Occipital lobe (tissue), 2 donors: ENCODE results near the gene TRAF6. TPM values are rescaled to one million over a fixed set of nuclear protein-coding genes. Genes with fewer than 3 reads are reported as not detected.
A peak's percentile ranks its signal among the peaks of the same experiment; 100 is the strongest.

Source experiments
- DNase-seq: peaks from one replicate; lab custom pipeline; 2025; lab: John Stamatoyannopoulos, UW
- total RNA-seq: library from RNA; depleted of rRNA; stranded (reverse); fragments of >200 nt; gene quantifications from one replicate; pipeline ENCODE4 v1.2.3, GENCODE V29; 2014

Gene TRAF6
- total RNA-seq, 1 donor from 2014 or later = 16.5 TPM

DNA sequence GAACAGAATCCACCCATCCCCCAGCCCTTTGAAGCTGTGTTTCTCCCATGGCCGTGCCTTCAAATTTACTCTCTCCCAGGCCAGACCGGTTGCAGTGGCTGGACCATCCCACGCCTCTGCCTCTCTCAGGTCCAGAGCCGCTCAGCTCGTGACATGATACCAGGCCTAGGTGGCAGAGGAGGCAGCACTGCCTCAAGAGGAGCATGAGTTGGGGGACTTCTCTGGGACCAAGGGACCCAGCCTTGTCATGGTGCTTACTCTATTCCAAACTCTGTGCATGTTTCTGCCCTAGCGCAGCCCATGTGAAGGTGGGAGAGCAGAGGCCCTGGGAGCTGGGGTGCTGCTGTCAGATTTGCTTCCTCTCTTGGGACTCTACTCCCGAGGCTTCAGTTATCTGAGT, 51.0 kb downstream of the TRAF6 start:
- DNase-seq = no peak

DNA sequence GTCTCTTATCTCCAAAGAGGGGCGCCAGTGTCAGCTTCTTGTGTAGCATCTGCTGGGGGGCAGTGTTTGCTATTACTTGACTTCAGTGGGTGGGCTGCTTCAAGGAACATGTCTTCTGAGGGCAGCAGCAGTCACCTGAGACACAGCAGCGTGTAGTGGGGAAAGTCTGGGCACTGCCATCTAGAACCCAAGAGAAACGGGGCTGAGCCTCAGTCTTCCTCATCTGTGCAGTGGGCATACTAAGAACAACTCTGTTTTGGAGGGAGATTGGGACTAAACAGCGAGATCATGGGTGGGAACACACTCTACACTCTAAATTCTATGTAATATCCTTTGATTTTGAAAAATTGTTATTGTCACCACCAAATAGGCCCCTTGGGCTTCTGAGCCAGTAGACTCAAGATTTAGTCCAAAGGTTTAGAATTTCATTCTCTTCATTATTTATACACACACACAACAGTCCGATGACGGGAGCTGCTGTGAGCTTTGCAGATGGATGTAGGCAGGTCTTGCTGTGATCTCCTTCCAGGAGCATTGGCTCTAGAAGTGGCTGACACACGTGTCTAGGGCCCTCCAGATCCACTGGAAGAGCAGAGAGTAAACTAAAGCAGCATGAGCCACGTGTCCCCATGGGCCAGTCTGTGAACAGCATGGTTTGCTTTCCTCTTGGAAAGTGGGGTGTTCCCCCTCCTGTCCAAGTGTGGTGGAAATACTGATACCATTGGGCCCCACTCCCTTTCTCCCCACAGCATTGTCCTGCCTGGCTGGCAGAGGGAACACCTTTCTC, 51.8 kb downstream of the TRAF6 start:
- no peak for DNase-seq

DNA sequence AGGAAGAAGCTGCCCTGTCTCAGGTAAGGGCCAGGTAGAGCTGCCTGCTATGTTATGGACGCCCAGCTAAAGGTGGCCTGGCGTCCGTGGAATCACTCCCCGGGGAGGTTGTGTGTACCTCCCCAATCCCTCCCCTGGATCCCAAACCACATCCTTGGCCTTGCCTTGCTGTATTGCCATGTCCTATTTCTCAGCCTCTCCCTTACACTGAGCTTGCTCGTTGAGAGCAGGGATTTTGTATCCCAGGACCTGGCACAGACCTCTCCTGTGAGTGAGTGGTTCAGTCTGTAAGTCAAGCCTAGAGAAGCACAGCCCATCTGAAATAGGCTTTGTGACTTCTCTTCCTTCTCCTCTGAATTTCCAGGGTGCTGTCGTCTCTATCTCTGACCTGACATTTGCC, 53.9 kb downstream of the TRAF6 start:
- no peak for DNase-seq

DNA sequence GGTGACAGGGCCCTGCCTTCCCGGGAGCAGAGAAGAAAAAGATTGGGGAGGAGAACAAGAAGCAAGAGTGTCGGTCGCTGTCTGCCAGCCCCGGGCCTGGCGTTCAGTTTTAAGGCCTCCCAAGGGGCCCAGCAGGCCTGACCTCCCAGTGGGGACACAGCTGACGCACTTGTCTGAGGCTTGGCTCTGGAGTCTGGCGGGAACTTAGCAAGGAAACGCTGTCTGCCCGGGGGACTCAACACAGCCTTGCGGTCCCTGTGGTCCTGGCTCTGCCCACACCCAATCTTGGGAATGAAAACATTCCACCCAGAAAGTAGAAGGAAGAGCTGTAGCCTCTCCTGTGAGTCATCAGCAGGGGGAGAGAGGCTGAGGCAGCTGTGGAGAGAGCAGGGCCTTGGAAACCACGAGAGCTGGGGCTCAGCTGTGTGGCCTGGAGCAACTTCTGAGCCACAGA, 54.4 kb downstream of the TRAF6 start:
- DNase-seq = peak; percentile 11

DNA sequence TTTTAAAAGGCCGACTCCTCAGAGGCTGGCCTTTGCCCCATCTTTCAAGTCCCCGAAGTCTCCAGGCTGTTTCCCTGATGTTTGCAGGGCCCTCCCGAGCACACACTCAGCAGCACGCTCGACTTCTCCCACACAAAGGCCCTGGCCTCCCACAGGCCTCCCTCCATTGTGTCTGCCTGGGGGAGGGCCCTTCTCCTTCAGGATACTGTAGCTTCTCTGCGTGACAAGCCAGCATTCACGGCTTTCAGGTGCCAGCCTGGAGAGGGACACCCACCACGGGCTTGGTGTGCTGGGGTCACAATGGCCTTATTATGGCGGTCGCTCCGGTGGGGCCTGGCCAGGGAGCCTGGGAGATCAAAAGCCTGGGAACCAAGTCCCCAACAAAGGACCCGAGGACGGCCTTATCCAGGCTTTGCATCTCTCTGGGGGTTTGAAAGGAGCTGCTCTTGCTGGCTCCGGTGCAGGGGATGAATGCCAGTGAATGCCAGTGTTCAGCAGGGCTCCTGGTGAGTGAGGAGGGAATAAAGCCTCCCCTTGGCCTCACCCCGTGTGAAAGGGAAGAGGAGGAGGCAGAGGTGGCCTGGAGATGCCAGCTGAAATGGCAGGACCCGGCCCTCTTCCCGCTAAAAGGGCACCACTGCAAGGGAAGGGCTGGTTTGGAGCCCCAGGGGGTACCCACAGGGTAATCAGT, 55.0 kb downstream of the TRAF6 start:
- no peak for DNase-seq

DNA sequence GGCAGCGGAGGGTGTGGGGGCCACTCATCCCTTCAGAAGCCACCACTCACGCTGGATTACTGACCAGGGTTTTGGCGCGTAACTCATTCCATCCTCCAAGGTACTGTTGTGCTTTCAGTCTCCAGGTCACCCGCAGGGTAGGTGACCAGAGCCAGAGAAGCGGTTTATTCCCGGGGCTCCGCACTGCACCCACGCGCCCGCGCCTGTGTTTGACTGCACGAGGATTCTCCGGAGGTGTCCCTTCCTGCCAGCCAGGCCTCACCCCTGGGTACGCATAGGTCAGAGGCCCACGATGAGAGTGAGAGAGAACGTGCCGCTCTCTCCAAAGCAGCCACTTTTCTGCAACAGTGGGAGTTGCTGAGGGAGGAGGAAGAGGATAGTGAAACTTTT, 55.5 kb downstream of the TRAF6 start:
- DNase-seq = no peak

DNA sequence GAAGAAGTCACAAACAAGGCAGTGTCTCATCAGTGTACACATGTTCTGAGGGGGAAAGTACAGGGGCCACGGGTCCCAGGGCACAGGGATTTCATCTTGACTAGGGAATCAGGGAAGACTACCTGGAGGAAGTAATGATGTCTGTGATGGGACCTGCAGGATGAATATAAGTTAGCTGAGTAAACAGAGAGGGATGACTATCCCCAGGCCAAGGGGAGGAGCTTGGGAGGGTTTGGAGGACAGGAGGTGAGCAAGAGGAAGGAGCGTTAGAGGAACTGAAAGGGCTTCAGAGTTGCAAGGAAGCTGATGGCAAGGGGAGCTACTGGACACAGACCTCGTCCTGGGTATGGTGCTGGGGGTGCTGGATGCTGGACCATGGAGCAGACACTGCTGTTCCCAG, 56.4 kb downstream of the TRAF6 start:
- DNase-seq = no peak

DNA sequence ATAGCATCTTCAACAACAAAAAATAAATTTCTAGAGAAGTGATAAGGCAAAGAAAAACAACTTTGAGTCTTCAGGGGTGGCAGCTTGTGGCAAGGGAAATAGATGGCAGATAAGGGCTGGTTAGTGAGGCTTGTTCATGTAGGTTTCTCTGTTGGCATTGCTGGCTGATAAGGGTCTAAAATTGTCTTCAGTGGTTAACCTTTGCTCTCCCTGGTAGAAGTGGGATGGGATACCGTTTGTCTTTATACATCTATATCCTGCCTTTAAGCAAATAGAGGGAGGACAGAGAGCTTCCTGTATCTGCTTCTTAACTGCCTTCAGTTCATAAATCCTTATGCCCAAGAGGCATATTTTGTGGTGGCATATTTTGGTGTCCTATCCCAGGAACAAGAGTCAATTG, 57.1 kb downstream of the TRAF6 start:
- no peak for DNase-seq

DNA sequence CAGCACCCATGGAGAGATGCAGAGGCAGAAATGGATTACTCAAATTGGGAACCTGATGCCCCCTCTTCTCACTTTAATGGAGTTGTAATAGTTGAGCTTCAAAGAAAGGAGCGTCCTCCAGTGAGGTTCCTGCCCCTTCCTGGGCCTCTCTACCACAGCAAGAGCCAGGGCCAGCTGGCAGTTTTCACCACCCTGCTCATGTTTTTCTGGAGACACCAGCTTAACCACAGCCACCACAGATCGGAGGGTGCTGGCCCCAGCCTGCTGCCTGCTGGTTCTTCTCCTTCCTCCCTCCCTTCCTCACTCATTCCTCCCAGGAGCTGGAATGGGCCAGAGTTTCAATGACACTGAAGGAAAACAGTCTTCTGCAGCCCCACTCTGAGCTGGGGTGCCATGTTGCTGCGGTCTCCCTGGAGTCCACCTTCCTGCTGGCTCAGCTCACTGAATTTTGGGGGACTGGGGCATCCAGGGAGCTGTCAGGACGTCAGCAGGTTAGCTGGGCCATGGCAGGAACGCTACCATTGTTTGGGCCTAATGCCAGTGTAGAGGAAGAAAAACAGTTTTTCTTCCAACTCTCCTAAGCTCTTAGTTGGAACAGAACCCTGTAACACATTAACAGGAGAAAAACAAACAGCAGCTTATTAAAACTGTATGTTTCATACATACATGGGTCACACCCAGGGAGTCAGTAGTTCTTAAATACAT, 57.7 kb downstream of the TRAF6 start:
- DNase-seq = no peak

DNA sequence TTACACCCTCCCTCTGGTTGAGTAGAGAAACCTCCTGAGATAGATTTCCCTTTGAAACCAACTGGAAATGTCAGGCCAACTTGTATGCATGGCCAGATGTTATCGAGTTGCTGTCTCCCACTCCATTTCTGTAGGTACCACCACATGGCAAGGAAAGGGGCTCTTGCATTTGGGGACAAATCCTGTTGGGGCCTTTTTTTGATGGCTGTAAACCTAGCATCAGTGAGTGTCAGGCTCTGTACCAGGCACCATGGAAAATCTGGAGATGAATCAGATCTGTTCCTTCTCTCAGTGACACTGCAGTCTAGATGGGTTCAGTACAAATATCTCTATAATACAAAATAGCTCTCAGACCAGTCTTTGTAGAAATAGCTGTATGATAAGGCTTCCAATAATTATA, 58.4 kb downstream of the TRAF6 start:
- DNase-seq = no peak

DNA sequence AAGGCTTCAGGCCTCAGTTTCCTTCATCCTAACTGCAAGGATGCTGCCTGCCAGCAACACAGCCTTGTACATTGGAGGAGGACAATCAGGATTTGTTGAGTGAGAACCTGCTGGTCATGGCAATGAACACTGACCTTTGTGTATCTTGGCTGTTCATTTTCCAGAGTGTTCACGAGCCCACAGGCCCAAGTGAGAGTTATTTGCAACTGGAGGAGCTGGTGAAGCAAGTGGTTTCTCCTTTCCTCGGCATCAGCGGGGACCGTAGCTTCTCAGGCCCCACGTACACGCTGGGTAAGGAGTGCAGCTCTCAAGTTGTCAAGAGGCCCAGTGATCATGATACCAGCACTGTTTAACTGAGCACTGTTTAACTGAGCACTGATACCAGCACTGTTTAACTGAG, 59.0 kb downstream of the TRAF6 start:
- DNase-seq = no peak

DNA sequence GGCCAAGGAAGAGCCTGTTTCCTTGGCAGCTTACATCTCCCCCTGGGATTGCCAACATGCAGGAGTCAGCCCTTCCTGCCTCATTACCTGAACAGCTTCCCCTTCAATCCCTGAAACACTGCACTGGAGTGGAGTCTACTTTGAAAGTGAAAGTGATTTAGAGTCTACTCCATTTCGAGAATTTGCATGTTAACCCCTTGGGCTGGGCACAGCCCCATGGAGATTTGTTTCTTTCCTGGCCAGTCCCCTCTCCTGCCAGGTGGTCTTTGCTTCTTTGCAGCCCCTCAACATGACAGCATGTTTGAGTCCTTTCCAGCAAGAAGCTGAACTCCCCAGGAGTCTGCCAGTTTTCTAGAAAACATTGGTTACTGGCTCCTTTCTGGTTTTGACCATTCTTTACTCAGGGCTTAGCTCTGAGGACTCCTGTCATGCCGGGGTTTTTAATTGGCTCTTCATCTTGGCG, 59.9 kb downstream of the TRAF6 start:
- no peak for DNase-seq

DNA sequence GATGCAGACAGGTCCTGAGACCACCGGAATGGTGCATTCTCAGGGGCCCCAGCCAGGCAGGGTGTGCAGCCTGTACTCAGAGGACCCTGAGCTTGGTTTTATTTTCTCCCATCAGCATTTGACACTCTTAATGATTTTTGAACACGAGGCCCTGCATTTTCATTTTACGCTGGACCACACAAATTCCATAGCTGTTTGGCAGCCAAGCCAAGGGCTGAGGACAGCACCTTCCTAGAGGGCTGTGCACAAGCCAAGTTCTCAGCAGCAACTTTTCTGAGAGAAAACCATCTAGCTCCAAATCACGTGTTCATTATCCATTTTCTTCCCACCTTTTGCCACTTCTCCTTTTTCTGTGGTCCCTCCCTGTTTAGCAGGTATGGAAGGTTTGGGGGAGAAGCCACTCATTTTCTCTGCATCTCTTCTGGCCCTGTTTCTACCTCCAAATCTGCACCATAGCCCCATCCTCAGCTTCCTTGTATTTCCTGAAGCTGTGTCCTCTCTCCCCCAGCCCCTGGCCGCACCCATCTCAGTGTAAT, 60.4 kb downstream of the TRAF6 start:
- no peak for DNase-seq

DNA sequence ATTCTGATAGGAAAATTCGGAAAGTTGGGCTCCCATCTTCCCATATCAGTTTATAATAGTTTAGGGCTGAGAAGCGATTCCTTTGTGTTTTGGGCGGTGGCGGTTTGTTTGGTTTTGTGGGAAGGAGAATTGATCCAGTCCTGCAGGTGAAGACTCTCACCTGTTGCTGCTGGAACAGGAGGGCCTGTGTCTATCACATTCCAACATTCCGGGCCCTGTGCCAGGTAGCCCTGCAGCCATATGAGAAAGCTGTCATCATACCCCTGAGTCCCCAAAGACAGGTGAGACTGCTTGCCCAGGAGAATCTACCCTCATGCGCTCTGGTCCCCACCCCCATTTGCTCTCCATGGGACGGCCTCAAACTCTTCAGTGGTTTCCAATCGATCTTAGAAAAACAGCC, 62.1 kb downstream of the TRAF6 start:
- DNase-seq = no peak

DNA sequence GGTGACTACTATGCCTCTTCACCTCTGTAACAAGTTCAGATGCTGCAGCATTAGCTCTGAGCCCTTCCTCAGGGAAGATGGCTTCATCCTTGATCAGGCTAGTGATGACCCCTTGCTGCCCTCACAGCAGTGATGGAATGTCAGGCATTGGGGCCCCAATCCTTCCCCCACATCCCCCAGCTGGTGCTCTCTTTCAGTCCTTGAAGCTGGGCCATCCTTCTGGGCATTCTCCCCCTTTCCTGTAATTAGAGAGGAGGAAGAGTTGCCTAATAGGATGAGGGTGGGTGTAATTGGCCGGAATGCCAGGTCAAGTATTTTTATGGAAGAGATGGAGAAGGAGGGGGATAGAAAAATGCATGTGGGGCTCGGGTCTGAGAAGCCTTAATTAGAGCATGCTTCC, 62.6 kb downstream of the TRAF6 start:
- DNase-seq = no peak

DNA sequence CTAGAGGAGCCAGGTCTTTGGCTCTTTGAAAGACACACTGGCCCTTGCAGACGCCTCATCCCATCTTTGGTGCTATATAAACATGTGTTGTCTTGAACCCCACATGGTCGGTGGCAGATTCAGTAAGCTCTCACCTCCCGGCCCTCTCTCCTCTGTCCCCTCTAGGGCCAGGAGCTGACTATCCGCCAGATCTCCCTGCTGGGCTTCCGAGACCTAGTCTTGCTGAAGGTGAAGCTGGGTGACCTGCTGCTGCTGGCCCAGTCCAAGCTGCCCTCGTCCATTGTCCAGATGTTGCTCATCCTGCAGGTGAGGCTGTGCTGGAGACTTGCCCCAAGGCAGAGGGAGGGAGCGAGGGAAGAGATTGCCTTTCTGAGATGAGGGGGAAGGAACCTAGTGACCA, 63.9 kb downstream of the TRAF6 start:
- no peak for DNase-seq

DNA sequence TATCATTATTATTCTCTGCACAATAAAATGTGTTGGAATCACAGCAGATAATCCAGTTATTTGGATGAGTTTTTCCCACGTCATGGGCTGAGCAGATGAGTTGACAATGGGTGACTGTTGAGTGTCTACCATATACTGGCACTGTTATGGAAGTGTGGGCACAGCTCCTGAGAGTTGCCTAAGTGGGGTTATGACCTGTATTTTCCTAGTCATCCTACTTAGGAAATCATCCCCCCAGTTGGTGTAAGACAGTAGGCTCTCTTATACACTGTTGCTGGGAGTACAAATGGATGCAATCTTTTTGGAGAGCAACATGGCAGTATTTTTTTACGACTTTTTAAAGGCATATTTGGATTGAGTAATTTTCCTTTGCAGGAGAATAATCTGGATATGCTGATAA, 66.4 kb downstream of the TRAF6 start:
- no peak for DNase-seq

DNA sequence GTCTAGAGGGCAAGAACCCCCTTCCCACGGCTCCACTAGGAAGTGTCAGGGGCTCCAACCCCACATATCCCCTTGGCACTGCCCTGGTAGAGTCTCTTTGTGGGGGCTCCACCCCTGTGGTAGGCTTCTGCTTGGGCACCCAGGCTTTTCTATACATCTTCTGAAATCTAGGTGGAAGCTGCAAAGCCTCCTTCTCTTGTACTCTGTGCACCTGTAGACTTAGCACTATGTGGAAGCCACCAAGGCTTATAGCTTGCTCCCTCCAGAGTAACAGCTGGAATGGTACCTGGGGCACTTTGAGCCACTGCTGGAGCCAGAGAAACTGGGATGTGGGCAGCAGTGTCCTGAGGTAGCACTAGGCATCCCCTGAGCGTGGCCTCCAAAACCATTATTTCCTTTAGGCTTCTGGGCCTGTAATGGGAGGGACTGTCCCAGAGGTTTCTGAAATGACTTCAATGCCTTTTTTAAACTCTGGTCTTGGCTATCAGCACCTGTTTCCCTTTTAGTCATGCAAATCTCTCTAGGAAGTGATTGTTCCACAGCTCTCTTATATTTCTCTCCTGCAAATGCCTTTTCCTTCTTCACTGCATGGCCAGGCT, 68.4 kb downstream of the TRAF6 start:
- DNase-seq = no peak

DNA sequence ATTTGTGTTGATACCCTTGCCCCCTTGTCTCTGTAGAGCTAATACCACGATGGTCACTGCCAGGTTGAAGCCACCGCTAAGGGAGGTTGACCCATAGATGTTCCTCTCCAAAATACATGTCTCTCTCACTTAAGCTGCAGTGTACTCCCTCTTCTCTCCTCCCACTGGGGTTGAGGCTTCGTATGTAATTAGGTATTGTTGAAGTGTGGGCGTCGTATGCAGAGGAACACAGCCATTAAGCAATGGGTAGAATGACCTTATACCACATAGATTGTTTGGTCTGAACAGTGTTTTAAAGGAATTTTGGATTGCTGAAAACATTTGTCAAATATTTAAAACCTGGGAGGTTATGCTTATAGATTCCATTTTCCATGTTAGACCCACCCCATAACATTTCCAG, 71.9 kb downstream of the TRAF6 start:
- no peak for DNase-seq

DNA sequence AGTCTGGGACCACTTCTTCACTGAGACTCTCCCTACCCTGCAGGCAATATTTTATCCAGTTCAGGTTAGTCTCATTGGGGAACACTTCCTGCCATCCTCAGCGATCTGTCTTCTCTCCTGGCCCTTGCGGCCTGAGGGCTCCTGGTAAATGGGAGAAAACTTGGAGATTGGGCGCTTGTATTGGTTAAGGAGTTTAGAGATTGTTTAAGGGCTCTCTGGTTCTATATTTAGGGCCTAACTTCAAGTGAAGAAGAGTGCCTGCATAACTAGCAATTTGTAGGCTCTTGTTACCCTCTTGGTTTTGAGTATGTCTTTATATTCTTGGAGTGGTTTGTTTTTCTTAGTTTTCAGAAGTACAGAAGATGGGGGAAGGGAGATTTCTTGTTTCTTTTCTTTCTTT, 72.7 kb downstream of the TRAF6 start:
- no peak for DNase-seq
